GM21515 (cell line): ENCODE results near the gene TICAM1.
"Not testable (repeated sequence)": the region's sequence is repeated elsewhere in the genome, so short reads cannot be mapped to it uniquely, and the experiment has no call there.

ENCODE experiments used
- ATAC-seq: cut with Tn5 transposase; IDR thresholded peaks from one replicate; pipeline ENCODE4 v1.9.1; 2021; ENCODE audit not compliant: unreplicated experiment

Gene TICAM1

DNA sequence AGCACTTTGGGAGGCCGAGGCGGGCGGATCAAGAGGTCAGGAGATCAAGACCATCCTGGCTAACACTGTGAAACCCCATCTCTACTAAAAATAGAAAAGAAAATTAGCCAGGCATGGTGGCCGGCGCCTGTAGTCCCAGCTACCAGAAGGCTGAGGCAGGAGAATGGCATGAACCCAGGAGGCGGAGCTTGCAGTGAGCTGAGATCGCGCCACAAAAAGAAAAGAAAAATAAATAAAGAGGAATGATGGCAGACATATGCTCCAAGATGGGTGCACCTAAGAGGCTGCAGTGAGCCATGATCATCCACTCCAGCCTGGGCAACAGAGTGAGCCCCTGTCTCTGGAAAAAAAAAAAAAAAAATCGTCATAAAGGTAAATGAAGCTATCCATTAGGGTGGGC is 14.5 kb upstream of the TICAM1 start:
- ATAC-seq = not testable (repeated sequence)

DNA sequence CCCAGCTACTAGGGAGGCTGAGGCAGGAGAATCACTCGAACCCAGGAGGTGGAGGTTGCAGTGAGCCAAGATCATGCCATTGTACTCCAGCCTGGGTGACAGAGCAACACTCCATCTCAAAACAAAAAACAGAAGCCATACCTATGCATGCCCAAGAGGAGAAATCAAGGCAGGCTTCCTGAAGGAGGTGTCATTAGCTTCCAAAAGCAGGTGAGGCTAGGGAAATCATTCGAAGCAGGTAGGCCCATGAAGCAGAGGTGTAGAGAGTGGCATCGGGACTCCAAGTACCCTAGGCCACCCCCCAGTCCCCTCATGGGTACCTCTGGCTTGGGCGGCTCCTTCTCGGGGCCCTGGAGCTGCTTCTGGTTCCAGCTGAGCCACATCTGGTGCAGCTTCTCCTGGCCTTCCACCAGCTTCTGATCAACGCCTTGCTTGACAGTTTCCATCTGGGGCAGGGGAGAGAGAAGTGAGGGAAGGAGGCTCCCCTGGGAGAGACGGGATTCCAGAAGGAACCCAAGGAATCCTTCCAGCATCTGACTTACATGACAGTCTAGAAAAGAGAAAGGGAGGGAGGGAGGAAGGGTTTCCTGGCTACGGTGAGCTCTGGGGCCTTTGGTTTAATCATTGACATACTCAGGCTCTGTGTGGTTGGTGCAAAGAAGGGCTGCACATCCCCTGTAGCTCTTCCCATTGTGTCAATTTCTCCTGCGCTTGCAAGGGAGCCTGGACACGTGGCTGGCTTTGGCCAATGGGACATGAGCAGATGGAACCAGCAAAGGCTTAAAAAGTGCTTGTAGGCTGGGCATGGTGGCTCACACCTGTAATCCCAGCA is 13.1 kb upstream of the TICAM1 start:
- no peak for ATAC-seq

DNA sequence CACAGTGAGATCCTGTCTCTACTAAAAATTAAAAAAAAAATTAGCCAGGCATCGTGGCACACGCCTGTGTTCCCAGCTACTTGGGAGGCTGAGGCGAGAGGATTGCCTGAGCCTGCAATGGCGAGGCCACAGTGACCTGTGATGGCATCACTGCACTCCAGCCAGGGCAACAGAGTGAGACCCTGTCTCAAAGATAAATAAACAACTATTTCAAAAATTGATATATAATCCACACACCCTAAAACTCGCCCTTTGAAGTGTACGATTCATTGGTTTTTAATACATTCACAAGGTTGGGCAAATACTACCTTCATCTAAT is 12.1 kb upstream of the TICAM1 start:
- no peak for ATAC-seq

DNA sequence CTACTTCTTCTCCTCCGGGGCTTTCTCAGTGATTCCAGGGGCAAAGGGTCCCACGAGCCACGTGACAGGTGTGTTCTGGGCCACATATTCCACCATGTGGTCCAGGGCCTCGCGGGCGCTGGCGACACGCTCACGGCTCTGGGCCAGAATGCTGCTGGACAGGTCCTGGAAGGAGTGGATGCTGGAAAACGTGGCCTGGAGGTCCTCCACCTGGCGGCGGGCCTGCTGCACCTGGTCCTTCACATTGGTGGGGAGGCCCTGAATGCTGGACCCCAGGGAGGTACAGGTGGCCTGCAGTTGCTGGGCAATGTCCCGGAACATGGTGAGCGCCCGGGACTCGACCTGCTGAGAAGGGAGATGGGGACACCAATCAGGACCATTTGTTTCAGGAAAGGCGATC is 7.7 kb upstream of the TICAM1 start:
- no peak for ATAC-seq

DNA sequence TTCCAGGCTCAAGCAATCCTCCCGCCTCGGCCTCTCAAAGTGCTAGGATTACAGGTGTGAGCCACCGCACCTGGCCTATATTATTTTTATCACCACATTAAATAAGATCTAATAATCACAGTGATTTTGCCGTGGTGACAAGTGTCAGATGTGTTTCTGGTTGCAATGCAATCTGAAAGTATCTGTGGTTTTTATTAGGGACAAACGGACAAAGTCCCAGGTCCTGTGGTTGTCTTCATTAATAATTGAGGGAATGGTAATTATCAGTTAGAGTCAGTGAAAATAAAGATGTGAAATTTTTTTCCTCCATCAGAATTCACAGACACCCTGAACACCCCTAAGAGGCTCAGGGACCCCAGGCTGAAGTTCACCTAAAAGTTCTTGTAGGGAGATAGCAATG is 1.3 kb upstream of the TICAM1 start:
- no peak for ATAC-seq

DNA sequence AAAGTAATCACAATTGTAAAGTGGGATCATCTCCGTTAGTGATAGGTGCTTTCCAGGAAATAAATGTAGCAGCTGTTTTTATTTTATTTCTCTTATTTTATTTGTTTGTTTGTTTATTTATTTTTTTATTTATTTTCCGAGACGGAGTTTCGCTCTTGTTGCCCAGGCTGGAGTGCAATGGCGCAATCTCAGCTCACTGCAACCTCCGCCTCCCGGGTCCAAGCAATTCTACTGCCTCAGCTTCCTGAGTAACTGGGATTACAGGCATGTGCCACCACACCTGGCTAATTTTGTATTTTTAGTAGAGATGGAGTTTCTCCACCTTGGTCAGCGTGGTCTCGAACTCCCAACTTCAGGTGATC is 448 bp upstream of the TICAM1 start:
- ATAC-seq = not testable (repeated sequence)

DNA sequence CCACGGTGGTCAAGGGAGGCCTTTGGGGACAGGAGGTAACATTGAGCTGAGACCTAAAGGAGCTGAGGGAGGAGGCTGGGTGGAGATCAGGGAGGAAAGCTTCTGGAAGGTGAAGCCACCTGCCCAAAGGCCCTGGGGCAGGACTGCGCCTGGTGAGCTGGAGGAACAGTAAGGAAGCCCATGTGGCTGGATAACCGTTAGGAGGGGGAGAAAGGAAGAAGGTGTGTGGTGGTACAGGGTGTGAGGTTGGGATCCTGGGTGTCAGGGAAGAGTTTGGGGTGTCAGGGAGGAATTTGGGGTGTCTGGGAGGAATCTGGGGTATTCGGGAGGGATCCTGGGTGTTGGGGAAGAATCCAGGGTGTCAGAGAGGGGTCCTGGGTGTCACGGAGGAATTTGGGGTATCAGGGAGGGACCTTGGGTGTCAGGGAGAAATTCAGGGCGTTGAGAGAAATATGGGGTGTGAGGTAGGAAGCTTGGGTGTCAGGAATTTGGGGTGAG is 695 bp downstream of the TICAM1 start:
- no peak for ATAC-seq

DNA sequence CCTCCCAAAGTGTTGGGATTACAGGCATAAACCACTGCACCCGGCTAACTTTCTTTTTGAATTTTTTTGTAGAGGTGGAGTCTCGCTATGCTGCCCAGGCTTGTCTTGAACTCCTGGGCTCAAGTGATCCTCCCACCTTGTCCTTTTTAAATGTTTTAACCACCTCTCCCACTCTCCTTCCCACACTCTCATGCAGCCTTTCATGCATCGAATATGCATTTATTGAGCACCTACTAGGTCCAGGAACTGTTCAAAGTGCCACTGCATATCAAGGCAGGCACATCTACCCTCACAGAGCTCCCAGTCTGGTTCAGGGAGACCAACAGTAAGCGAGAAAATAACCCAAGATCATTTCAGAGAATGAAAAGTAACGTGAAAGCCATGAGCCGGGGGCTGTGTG is 1.2 kb downstream of the TICAM1 start:
- no peak for ATAC-seq

DNA sequence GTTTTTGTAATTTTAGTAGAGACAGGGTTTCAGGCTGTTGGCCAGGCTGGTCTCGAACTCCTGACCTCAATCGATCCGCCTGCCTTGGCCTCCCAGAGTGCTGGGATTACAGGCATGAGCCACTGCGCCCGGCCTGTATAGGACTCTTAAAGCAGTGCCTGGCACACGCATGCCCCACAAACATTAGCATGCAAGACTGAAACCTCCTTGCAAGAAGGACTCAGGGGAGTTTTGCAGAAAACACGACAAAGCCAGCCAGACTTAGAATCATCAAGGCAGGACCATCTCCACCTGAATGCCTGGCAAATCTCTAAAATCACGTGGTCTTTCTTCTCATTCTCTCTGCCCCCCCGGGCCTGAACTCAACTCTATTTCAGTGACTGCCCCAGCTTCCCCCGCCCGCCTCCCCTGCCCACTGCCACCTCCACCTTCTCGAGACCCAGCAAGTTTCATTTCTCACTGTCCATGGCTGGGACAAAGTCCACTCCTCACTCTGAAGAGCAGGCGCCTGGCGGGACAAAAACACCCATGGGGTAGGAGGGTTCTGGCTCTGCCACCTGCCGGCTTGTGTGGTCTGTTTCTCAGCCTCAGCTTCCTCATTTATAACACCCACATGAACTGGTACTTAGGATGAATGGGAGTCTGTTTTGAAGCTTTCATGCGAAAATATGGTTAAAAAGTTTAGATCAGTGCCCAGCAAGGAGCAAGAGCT is 2.4 kb downstream of the TICAM1 start:
- no peak for ATAC-seq

DNA sequence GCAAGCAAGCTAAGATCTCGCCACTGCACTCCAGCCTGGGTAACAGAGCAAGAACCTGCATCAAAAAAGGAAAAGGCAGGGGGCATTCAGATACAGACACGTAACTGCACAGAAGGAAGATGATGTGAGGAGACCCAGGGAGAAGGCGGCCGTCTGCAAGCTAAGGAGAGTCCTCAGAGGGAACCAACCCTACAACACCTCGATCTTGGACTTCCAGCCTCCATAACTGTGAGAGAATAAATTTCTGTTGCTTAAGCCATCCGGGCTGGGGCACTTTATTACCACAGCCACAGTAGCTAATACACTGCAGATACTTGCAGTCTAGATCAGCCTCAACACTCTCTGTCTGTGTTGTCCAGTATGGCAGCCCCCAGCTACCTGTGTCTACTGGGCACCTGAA is 7.9 kb downstream of the TICAM1 start:
- ATAC-seq = no peak

DNA sequence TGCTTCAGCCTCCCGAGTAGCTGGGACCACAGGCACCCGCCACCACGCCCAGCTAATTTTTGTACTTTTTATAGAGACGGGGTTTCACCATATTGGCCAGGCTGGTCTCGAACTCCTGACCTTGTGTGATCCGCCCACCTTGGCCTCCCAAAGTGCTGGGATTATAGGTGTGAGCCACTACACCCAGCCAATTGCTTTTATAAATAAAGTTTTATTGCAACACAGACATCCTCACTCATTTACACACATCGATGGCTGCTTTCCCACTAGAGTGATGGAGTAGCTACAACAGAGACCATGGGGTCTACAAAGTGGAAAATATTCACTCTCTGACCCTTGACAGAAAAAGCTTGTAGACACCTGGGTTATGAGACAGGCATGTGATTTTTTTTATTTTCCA is 9.2 kb downstream of the TICAM1 start:
- not testable (repeated sequence) for ATAC-seq

DNA sequence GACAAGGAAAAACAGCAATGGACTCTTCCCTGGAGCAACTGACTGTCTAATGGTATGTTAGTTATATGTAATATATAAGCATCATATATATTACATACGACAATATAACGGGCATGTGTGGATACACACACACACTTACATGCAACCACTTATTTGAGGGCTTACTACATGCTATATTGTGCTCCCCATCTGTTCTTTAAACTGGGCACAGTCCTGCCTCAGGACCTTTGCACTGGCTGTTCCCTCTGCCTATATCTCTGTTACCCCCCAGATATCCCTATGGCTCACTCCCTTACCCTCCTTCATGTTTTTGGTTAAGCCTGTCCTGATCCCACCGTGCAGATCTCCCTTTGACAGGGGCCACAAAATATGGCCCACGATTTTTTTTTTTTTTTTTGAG is 10.2 kb downstream of the TICAM1 start:
- no peak for ATAC-seq

DNA sequence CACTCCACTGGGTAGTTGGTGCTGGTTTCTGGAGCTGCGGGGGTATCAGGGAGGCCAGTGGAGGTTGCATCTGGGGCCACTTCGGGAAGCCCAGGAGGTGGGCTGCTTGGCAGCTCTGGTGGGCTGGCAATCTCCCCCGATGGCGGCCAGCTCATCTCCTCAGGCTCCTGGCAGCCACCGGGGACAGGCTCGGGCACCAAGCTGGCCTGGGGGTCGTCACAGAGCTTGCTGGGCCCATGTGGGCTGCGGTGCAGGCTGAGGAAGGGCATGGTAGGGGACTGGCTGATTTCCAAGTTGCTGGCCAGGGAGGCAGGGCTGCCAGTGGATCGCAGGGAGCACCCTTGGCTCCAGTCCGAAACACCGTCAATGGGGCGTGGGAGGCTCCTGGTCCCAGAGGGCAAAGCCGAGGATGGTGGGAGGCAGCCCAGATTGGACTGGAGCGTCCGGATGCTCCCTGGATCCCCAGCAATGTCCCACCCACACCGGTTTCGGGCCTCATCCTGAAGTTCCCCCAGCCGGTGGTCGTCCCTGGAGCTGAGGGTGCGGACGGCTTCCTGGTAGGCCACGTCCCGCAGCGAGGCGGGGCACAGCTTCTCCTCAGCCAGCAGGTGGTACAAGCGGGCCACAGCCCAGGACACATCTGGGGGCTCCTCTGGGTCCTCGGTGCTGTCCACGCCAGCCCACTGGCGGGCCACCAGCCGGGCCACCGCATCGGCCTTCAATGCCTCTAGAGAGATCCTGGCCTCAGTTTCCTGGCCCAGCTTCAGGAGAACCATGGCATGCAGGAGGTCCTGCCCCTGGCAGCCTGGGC is 13.8 kb downstream of the TICAM1 start:
- ATAC-seq = no peak

DNA sequence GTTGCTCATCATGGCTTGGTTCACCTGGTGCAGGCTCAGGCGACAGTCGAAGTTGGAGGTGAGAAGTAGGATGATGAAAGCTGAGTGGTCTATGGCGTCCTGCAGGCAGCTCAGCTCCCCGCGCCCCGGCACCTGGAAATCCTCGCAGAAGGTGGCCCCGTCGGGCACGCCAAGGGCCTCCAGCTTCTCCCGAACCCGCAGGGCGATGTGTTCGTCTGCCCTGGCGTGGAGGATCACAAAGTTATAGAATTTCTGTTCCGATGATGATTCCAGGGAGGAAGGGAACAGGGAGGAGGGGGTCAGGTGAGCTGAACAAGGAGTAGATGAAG is 14.6 kb downstream of the TICAM1 start:
- no peak for ATAC-seq

DNA sequence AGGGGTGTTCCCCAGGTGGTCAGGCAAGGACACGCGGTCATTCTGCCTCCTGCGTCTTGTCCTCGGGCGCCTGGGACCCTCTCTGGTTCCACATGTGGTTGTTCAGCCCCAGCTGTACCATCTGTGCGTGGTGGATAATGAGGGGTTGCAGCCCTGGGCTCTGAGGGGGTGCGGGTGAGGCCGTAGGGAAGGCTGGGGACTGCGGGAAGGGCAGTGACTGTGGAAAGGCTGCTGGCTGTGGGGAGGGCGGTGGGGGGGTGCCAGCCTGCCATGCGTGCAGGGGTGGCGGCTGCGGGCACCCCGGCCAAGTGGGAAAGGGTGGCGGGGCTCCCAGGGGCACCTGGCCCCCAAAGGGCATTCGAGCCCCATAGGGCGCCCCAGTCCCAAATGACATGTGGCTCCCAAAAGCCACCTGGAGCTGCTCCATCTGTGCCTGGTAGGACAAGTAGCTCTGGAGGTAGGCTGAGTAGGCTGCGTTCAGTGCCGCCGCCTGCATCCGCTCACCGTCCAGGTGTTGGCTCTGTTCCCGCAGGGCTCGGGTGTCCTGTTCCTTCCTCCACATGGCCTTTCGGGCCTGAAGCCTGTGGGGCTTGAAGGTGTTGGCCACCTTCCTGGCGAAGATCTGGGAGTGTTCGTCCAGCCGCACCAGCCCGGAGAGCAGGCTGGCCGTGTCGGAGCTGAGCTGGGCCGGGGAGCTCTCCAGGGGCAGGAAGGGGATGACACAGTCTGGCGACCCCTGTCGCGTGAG is 15.1 kb downstream of the TICAM1 start:
- no peak for ATAC-seq

DNA sequence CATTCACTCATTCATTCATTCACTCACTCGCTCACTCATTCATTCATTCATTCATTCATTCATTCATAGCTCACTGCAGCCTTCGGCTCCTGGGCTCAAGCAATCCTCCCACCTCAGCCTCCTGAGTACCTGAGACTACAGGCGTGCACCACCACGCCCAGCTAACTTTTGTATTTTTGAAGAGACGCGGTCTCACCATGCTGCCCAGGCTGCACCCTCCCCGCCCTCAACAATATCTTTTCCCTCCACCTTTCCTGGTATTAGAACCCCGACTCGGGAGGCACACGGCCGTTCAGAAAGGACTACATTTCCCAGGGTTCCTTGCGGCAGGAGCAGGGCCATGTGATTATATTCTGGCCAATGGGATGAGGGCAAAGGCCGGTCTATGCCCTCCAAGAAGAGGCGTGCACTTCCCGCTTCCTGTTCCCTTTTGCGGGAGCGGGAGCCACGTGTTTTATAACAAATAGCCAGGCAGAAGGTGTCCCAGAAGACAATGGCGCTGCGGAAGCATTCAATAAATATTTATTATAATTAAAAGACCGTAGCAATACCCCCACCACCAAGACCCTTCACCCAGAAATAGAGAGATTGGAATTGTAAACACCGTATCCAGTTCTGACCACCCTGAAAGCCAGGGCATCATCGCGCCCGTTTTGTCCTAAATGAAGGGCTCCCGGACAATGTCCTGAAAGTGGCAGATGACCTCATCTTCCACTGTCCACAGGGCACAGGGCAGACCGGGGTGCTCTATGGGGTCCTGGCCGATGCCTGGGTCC is 15.9 kb downstream of the TICAM1 start:
- ATAC-seq = no peak

DNA sequence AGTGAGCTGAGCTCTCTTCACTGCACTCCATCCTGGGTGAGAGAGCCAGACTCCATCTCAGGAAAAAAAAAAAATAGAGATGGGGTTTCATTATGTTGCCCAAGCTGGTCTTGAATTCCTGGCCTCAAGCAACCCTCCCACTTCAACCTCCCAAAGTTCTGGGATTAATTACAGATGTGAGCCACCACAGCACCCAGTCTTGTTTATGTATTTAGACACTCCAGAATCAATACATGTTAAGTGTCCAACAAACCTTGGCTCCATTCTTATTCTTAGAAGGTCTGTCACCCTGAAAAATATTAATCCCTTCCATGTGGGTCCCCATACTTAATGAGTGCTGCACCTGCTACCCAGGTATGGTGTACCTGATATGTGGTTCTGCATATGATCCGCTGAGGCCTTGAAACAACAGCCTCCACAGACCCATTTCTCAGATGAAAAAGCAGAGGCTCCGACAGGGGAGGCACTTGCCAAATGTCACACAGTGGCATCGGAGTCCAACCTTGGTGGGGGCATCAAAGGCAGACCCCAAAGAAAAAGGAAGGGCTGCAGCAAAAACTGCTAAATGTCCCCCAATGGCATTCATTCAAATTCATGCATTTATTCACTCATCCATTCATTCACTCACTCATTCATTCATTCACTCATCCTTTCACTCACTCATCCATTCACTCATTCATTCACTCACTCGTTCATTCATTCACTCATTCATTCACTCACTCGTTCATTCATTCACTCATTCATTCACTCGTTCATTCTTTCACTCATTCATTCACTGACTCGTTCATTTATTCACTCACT is 16.7 kb downstream of the TICAM1 start:
- ATAC-seq = no peak

DNA sequence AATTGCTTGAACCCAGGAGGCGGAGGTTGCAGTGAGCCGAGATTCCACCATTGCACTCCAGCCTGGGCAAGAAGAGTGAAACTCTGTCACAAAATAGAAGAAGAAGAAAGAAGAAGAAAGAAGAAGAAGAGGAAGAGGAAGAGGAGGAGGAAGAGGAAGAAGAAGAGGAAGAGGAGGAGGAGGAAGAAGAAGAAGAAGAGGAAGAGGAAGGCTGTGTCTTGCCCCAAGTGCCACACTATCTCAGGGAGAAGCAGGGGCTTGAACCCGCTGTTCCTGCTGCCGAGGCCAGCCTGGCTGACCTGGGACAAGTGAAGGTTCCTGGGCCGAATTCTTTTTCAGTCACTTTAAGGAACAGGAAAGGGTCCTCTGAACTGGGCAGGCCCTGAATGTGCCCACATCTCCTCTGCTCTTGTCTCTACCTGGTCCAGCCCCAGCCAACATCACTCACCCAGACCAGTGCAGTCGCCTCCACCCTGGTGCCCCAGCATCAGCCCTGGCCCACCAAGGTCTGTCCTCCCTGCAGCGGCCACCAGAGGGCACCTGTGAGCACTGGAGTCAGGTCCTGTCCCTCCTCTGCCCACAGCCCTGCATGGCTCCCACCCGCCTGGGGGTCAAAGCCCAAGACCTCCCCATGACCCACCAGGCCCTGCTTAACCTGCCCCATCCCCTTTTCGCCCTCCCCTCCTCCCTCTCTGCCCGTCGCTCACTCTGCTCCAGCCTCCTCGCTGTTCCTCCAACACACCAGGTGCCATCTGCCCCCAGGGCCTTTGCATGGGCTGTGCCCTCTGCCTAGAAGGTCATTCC is 20.0 kb downstream of the TICAM1 start:
- no peak for ATAC-seq

DNA sequence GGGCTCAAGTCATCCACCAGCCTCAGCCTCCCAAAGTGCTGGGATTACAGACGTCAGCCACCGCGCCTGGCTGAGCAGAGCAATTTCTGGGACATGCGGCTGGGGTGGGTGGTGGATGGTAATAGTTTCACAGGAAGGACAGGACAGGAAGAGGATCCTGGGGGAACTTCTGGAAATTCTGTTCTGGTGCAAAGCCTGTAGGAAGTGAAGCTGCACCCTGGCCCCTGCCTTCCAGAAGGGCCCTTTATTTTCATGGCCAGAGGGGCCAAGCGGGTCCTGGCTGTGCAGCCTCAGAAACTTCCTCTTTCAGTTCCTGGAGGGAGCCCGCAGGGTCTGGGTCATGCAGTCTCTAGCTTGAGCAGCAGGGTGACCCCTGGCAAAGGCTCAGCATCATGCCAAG is 24.3 kb downstream of the TICAM1 start:
- no peak for ATAC-seq
